Heart left ventricle (tissue), 16 donors: ENCODE results near the gene TNFRSF8. TPM values are rescaled to one million over a fixed set of nuclear protein-coding genes. Genes with fewer than 3 reads are reported as not detected.
A peak's percentile ranks its signal among the peaks of the same experiment; 100 is the strongest.

Experiments
- ATAC-seq, 4 donors: fragments of 200-7000 bp; cut with Tn5 transposase; one replicate each; pipeline ENCODE4 v1.9.1; 2020 to 2022; ENCODE audit warnings: moderate library complexity in 4 of 4, mild to moderate bottlenecking in 3 of 4, moderate number of reproducible peaks in 1 of 4
- DNase-seq, 5 donors: peaks; one replicate each; pipeline ENCODE4 v3.0.0-alpha.2; 2020
- H3K27ac ChIP-seq, 12 donors: fragments of 200-600 bp; sonication (generic) in 4 of 12; one replicate each; pipeline versions ENCODE4 v1.5.0 to v1.8.0; 2016 to 2022; ENCODE audit warnings: mild to moderate bottlenecking in 2 of 12
- H3K27me3 ChIP-seq, 9 donors: fragments of 200-600 bp; sonication (generic) in 2 of 9; one replicate each; pipeline versions ENCODE4 v1.5.1 to v1.8.0; 2016 to 2022; ENCODE audit warnings: mild to moderate bottlenecking in 3 of 9
- H3K36me3 ChIP-seq, 9 donors: fragments of 200-600 bp; sonication (generic) in 2 of 9; one replicate each; pipeline versions ENCODE4 v1.5.0 to v1.8.0; 2018 to 2022; ENCODE audit warnings: mild to moderate bottlenecking in 2 of 9
- H3K4me1 ChIP-seq, 12 donors: fragments of 200-600 bp; sonication (generic) in 4 of 12; one replicate each; pipeline versions ENCODE4 v1.5.0 to v1.8.0; 2016 to 2022; ENCODE audit warnings: mild to moderate bottlenecking in 3 of 12
- H3K4me3 ChIP-seq, 12 donors: fragments of 200-600 bp; sonication (generic) in 4 of 12; one replicate each; pipeline versions ENCODE4 v1.5.0 to v1.8.0; 2017 to 2022; ENCODE audit warnings: mild to moderate bottlenecking in 9 of 12, moderate library complexity in 4 of 12
- H3K9me3 ChIP-seq, 12 donors: fragments of 200-600 bp; sonication (generic) in 4 of 12; one replicate each; pipeline versions ENCODE4 v1.5.0 to v1.8.0; 2016 to 2022; ENCODE audit warnings: mild to moderate bottlenecking in 1 of 12
- CTCF ChIP-seq, 12 donors: fragments of 200-600 bp; sonication (generic) in 4 of 12; IDR thresholded peaks; one replicate each; pipeline versions ENCODE4 v1.5.0 to v1.8.0; 2018 to 2022; ENCODE audit warnings: antibody characterized with exemption in 12 of 12, mild to moderate bottlenecking in 5 of 12
- POLR2A ChIP-seq, 2 donors: fragments of 450-650 bp; IDR thresholded peaks; one replicate each; pipeline ENCODE4 v1.6.1; 2017; ENCODE audit warnings: antibody characterized with exemption in 2 of 2, mild to moderate bottlenecking in 2 of 2, moderate library complexity in 2 of 2
- WGBS, 4 donors: extraction: QIAGEN DNeasy Blood & Tissue Kit in 2 of 4; methylation state at CpG; one replicate each; pipeline versions ENCODE4 v1.1.5 to v1.1.7; 2013 to 2018; 5-methylcytosine and 5-hydroxymethylcytosine counted together
- intact Hi-C, 10 donors: fragments of 100-400 bp; cut with DNase I; formaldehyde crosslinking; loops; one replicate each; pipeline versions ENCODE4 v1.11.1 to v1.14.2; 2022
- long read RNA-seq, 3 donors: library from polyadenylated mRNA; unstranded; transcript quantifications; one replicate each; pipeline ENCODE4 v2.0.0, GENCODE V29; 2020 to 2021
- polyA plus RNA-seq, 2 donors: library from polyadenylated mRNA; stranded (reverse); fragments of 200-250 nt; gene quantifications; one replicate each; pipeline ENCODE4 v1.2.3, GENCODE V29; 2013
- total RNA-seq, 9 donors: library from RNA; depleted of rRNA in 2 of 9; stranded (reverse); fragments of >200 nt in 2 of 9; fragmentation: NEBNext Ultra II Directional in 3 of 9; extraction: Animal tissue kit (Norgen Biotek cat#: 25700) in 3 of 9; gene quantifications; one replicate each; pipeline versions ENCODE4 v1.1.0 to v1.2.4, GENCODE V29; 2016 to 2023
- donor health status: ischemic (EF 13 %, LVEDD 7.1; RV severe dilation, severe dysfunction).
- donor health status: healthy with polysubstance abuse.
- donor health status: DM: no; HTN: yes; CAD: no.
- donor health status: DM: no; HTN: no; CAD: no.
- donor health status: ischemic (EF 25% LVEDD 6.9; RV normal size, moderate dysfunction).
- donor health status: ischemic (EF 25% LVEDD 5.7; RV mildly dilated, moderate dysfunction).
- donor health status: healthy.
- donor health status: DM: yes; HTN: yes; CAD: no.
- donor health status: ischemic (EF 35%, LVEDD 5.7; RV mildly dilated, moderate dysfunction).
- donor health status: nonischemic (EF 11% LVEDD 7.7; RV severe dilation, severe dysfunction).
- donor health status: DM: yes; HTN: yes; CAD: no.
- donor health status: PGD.
- donor health status: ischemic (EF 29% LVEDD 5.4; RV normal size, mild dysfunction).
- donor health status: nonischemic (EF 23%, LVEDD 6.1; RV moderate dilation, normal function).

The TNFRSF8 gene
- 1 to 10 TPM in 2 of 9 donors, under 1 TPM in 7; 0.51 to 4.5 (median 0.75) TPM for total RNA-seq
- 1 to 10 TPM in 1 of 2 donors, under 1 TPM in 1; 1.00 to 1.1 TPM for polyA plus RNA-seq
- long read RNA-seq, donor 1, partial matches to known transcripts: 0 of 1 reads
- long read RNA-seq, donor 1, other reads (novel, unspliced or antisense): 1 of 1 reads
- long read RNA-seq, donor 2, partial matches to known transcripts: 0 of 2 reads
- long read RNA-seq, donor 2, other reads (novel, unspliced or antisense): 1 of 2 reads
- long read RNA-seq, donor 3, partial matches to known transcripts: 1 of 1 reads
- long read RNA-seq, donor 3, other reads (novel, unspliced or antisense): 0 of 1 reads

- 3% methylated on average over 20 to 72 of the region's 72 CpGs for WGBS, 4 donors
- peak in 1 of 4 donors; percentile 16 for ATAC-seq
These were observed at the start of gene TNFRSF8 for GRCh38 chr1:12063141-12064072. TNFRSF8 (plus strand) TSS chr1:12063303; CDS start chr1:12063599, 296 bp downstream.

GRCh38 chr1:12014141-12014991 lies 48.7 kb upstream of the TNFRSF8 start:
- no peak overlapping the region for H3K4me3 ChIP-seq
- ATAC-seq (peak in 3 of 4 donors; percentile 14 to 18 (median 15)), DNase-seq (peak in 2 of 5 donors; percentile 27 to 52)
- WGBS, 4 donors: 63 to 69% (median 68%) methylated on average over 16 of the region's 16 CpGs
- H3K4me1 ChIP-seq: peaks cover 0 to 24% (median 11%) of the 10 kb centered on the region in 12 donors
- H3K9me3 ChIP-seq: no peaks in the 10 kb centered on the region
- H3K36me3 ChIP-seq: peaks cover 4 to 52% (median 41%) of the 10 kb centered on the region in 9 donors
- TF ChIP-seq POLR2A (IDR thresholded peaks at IDR 0.05): no peak
- no peak for TF ChIP-seq CTCF (IDR thresholded peaks at IDR 0.05)
- intact Hi-C loops: no loop called here
- no peaks in the 10 kb centered on the region for H3K27me3 ChIP-seq
- H3K27ac ChIP-seq: peak overlapping the region in 7 of 12 donors; percentile 8 to 64 (median 44)

More at GRCh38 chr1:12063141-12064072, at the start of gene TNFRSF8:
- TF ChIP-seq POLR2A (IDR thresholded peaks at IDR 0.05) (no peak), CTCF (IDR thresholded peaks at IDR 0.05) (no peak)
- DNase-seq: no peak
- no peaks in the 10 kb centered on the region for H3K36me3 ChIP-seq
- peaks cover 0 to 4% (median 0%) of the 10 kb centered on the region in 12 donors for H3K9me3 ChIP-seq
- intact Hi-C loops: no loop called here
- H3K27ac ChIP-seq: no peak within 1 kb of the TSS
- H3K4me1 ChIP-seq: peaks cover 0 to 15% (median 8%) of the 10 kb centered on the region in 12 donors
- H3K4me3 ChIP-seq: peak within 1 kb of the TSS in 4 of 12 donors; percentile 4 to 31 (median 17)
- peaks cover 16 to 60% (median 50%) of the 10 kb centered on the region in 9 donors for H3K27me3 ChIP-seq

- WGBS, 4 donors: 82 to 92% (median 88%) methylated on average over 10 of the region's 10 CpGs
- H3K27me3 ChIP-seq: no peaks in the 10 kb centered on the region
- H3K9me3 ChIP-seq: no peaks in the 10 kb centered on the region
- intact Hi-C loops: loop anchor here in 1 of 10 donors (5.0 kb wide), 1 partner anchor 33 kb away; the partner anchor contains the start of gene MFN2
- H3K4me3 ChIP-seq: no peak overlapping the region
- TF ChIP-seq CTCF (IDR thresholded peaks at IDR 0.05) (no peak), POLR2A (IDR thresholded peaks at IDR 0.05) (no peak)
- peaks cover 0 to 28% (median 14%) of the 10 kb centered on the region in 12 donors for H3K4me1 ChIP-seq
- ATAC-seq (no peak), DNase-seq (peak in 1 of 5 donors; percentile 7)
- H3K36me3 ChIP-seq: peaks cover 4 to 45% (median 34%) of the 10 kb centered on the region in 9 donors
- H3K27ac ChIP-seq: peak overlapping the region in 6 of 12 donors; percentile 8 to 57 (median 25)
These were observed 48.1 kb upstream of the TNFRSF8 start for GRCh38 chr1:12015001-12015491.
